Effector memory CD8-positive, alpha-beta T cell (primary cell): Measurements from ENCODE around the gene TMEM45B.
"Not testable (repeated sequence)": the region's sequence is repeated elsewhere in the genome, so short reads cannot be mapped to it uniquely, and the experiment has no call there.

ENCODE experiments used
- ATAC-seq: fragments of 150-1000 bp; cut with Tn5 transposase; replicated peaks from 2 replicates; pipeline ENCODE4 v1.10.0; 2021; ENCODE audit warnings: mild to moderate bottlenecking, moderate library complexity
- DNase-seq, 3 experiments: peaks; one replicate each; pipeline ENCODE4 v3.0.0; 2021
- H3K27ac Mint-ChIP-seq, 2 donors: one replicate each; pipeline ENCODE4 v1.8.0; 2022; ENCODE audit warnings: mild to moderate bottlenecking in 2 of 2, mixed read lengths in 2 of 2, moderate library complexity in 2 of 2
- H3K27me3 Mint-ChIP-seq, 2 donors: one replicate each; pipeline ENCODE4 v1.8.0; 2022; ENCODE audit warnings: mixed read lengths in 2 of 2
- H3K36me3 Mint-ChIP-seq: one replicate; pipeline ENCODE4 v1.8.0; 2022; ENCODE audit warnings: mild to moderate bottlenecking, moderate library complexity, mixed read lengths; ENCODE audit not compliant: insufficient read depth
- H3K4me1 Mint-ChIP-seq, 2 donors: one replicate each; pipeline ENCODE4 v1.8.0; 2022; ENCODE audit warnings: low read depth in 2 of 2, mixed read lengths in 2 of 2
- H3K4me3 Mint-ChIP-seq, 2 donors: one replicate each; pipeline ENCODE4 v1.8.0; 2022; ENCODE audit warnings: mild to moderate bottlenecking in 2 of 2, mixed read lengths in 2 of 2, moderate library complexity in 2 of 2
- H3K9me3 Mint-ChIP-seq, 2 donors: one replicate each; pipeline ENCODE4 v1.8.0; 2022; ENCODE audit warnings: mixed read lengths in 2 of 2

Gene TMEM45B

DNA sequence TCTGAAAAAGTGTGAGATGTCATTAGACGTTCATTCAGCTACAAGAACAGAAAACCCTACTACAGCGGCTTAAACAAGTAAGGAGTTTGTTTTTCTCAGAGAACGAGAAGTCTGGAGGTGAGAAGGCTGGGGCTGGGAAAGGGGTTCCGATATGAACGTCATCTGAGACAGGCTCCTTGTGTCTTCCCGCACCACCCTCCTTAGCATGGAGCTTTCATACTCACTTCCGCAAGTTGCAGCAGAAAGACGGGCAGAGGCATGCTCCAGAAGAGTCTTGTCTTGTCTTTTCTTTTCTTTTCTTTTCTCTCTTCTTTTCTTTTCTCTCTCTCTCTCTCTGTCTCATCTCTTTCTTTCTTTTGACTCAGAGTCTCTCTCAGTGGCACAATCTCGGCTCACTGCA lies 3.6 kb downstream of the TMEM45B start:
- Mint-ChIP-seq H3K4me1 (peaks cover 1 to 5% of the 10 kb centered on the region in 2 donors), H3K4me3 (no peak overlapping the region), H3K36me3 (peaks cover 3% of the 10 kb centered on the region), H3K27ac (no peak overlapping the region), H3K27me3 (peaks cover 39 to 67% of the 10 kb centered on the region in 2 donors), H3K9me3 (no peaks in the 10 kb centered on the region)
- no peak for DNase-seq
- ATAC-seq, result no peak

DNA sequence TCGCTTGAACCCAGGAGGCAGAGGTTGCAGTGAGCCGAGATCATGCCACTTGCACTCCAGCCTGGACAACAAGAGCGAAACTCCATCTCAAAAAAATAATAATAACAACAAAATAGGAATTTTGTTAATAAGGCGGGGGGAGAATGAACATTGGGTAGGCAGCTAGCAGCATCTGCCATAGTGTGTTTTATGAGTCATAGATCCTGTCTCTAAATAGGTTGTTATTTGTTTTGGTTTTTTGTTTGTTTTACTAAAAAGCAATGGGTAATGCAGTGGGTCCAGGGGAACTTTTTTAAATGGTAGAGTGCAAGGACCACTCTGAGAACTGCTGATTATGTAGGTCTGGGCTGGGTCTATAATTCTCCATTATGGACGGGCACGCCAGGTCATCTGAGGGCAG lies 4.6 kb downstream of the TMEM45B start:
- not testable (repeated sequence) for DNase-seq, H3K27ac Mint-ChIP-seq, H3K4me3 Mint-ChIP-seq, ATAC-seq, H3K4me1 Mint-ChIP-seq, H3K36me3 Mint-ChIP-seq, H3K9me3 Mint-ChIP-seq
- peaks cover 39 to 64% of the 10 kb centered on the region in 2 donors for H3K27me3 Mint-ChIP-seq

DNA sequence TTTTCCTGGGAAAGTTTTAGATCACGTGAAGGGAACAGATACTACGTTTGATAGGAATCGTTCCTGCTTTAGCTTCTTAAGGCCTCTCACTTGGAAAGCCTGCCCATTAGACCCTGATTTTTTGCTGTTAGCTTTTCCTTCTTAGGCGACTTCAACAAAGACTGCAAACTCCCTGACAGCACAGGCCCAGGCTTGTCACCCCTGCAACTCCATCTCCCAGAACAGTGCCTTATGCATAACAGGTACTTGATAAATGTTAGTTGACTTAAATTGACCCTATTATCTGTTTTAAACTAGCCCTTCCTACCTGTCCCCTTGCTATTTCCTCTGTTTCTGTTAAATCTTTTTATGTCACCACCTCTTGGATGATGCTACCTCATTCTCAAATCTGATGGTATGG lies 7.6 kb downstream of the TMEM45B start:
- ATAC-seq, H3K4me3 Mint-ChIP-seq, H3K27ac Mint-ChIP-seq, DNase-seq, H3K36me3 Mint-ChIP-seq, H3K4me1 Mint-ChIP-seq, H3K9me3 Mint-ChIP-seq: not testable (repeated sequence)
- H3K27me3 Mint-ChIP-seq, result peaks cover 29 to 34% of the 10 kb centered on the region in 2 donors

DNA sequence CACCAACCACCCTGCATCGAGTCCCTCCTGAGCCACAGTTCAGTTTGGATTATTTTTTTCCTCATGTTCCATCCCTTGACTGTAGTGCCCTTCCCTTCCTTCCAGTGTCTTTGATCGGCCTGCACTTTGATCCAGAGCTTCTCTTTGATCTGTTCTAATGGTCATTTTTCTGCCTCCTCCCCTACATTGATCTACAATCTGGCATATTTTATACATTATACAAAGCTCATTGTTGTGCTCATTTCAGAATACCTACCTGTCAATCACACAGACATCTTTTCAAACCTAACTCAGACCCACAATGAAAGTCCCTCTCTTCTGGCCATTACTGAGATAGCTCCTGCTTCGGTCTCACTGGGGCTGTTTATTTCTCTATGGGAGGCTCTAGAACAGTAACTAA lies 8.2 kb downstream of the TMEM45B start:
- not testable (repeated sequence) for H3K4me3 Mint-ChIP-seq, H3K27ac Mint-ChIP-seq, DNase-seq, H3K9me3 Mint-ChIP-seq, H3K36me3 Mint-ChIP-seq, ATAC-seq, H3K4me1 Mint-ChIP-seq
- H3K27me3 Mint-ChIP-seq, result peaks cover 25 to 29% of the 10 kb centered on the region in 2 donors

DNA sequence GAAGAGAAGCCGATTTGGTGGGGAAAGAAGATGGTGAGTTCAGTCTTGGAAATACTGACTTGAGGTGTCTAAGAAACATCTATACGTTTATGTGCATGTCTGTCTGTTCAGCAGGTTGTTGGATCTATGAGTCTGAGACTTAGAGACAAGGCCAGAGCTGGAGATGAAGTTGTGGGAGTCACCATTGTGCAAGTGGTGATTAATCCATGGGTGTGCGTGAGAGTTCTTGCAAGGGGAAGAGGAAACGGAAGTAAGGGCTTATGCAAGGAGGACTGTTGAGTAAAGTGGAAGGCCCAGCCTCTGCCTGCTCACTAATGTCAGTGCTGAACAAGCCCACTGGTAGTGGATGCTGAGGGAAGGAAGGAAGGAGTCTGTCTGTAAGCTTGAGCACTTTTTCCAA lies 9.7 kb downstream of the TMEM45B start:
- DNase-seq (no peak), ATAC-seq (no peak)
- peaks cover 0 to 2% of the 10 kb centered on the region in 2 donors for H3K4me1 Mint-ChIP-seq
- no peaks in the 10 kb centered on the region for H3K9me3 Mint-ChIP-seq
- no peak overlapping the region for H3K27ac Mint-ChIP-seq
- H3K27me3 Mint-ChIP-seq, result peaks cover 13 to 21% of the 10 kb centered on the region in 2 donors
- no peaks in the 10 kb centered on the region for H3K36me3 Mint-ChIP-seq
- no peak overlapping the region for H3K4me3 Mint-ChIP-seq

DNA sequence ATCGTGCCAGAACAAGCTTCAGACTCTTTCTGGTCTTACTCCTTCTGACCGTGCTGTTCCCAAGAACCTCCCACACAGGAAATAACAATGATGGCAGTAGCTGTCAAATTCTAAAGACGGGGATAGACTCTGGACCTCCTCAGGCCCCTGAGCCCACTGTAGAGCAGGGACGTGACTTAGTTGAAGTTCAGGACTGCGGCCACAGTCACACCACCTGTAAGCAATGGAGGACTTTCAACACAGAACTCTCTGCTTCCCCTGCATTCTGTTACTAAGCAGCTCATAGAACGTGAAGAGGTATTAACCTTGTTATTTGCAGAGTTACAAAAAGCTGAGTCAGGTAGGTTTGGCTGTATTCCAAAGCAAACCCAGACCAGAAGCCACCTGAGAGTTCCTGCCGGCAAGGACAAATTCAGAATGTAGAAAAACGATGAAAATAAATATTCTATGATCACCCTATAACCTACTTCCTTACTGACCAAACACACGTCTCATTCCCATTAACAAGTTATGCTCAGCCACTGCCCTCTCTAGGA lies 12.7 kb downstream of the TMEM45B start:
- Mint-ChIP-seq H3K4me1 (peaks cover 0 to 2% of the 10 kb centered on the region in 2 donors), H3K36me3 (no peaks in the 10 kb centered on the region), H3K27me3 (peaks cover 0 to 10% of the 10 kb centered on the region in 2 donors), H3K27ac (no peak overlapping the region), H3K4me3 (no peak overlapping the region), H3K9me3 (no peaks in the 10 kb centered on the region)
- DNase-seq (no peak), ATAC-seq (no peak)

DNA sequence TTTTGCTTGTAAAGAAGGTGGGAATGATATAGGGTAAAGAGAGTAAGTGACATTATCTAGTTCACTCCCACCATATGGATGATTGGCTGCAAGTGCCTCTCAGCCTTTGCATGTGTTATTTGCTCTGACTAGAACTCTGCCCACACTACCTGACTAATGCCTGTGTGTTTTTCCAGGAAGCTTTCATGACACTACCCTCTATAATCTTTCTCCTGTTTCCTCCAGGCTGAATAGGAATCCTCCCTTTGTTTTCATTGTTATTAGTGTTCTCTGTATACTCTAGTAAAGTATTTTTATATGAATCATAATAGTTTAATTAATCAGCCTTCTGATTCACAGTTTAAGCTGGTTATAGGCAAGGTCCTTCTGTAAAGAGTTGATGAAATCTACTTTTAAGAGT lies 13.8 kb downstream of the TMEM45B start:
- not testable (repeated sequence) for H3K9me3 Mint-ChIP-seq, H3K36me3 Mint-ChIP-seq, ATAC-seq, H3K4me1 Mint-ChIP-seq, H3K27ac Mint-ChIP-seq, DNase-seq, H3K4me3 Mint-ChIP-seq
- H3K27me3 Mint-ChIP-seq, result peaks cover 0 to 10% of the 10 kb centered on the region in 2 donors

DNA sequence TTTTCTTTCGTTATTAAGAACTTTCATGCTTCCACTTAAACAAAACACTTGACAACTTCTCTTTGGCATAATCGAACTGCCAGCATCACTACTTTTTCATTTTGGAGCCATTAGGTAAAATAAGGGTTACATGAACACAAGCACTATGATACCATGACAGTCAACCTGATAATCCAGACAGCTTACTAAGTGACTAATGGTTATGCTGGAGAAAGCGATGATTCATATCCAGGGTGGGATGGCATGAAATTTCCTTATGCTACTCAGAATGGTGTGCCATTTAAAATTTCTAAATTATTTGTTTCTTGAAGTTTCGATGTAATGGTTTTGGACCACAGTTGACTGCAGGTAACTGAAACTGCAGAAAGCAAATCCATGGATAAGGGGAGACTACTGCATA lies 15.6 kb downstream of the TMEM45B start:
- not testable (repeated sequence) for ATAC-seq, H3K4me3 Mint-ChIP-seq, H3K9me3 Mint-ChIP-seq, H3K36me3 Mint-ChIP-seq, H3K4me1 Mint-ChIP-seq, H3K27ac Mint-ChIP-seq, DNase-seq
- peaks cover 7 to 10% of the 10 kb centered on the region in 2 donors for H3K27me3 Mint-ChIP-seq

DNA sequence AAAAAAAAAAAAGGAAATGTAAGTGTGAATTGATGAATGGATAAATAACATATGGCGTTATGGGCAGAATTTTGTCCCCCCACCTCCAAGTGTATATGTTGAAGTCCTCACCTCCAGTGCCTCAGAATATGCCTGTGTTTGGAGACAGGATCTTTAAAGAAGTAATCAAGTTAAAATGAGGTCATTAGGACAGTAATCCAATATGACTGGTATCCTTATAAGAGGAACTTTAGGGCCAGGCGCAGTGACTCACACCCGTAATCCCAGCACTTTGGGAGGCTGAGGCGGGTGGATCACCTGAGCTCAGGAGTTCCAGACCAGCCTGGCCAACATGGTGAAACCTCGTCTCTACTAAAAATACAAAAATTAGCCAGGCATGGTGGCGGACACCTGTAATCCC lies 17.6 kb downstream of the TMEM45B start:
- H3K9me3 Mint-ChIP-seq, H3K27ac Mint-ChIP-seq: not testable (repeated sequence)

DNA sequence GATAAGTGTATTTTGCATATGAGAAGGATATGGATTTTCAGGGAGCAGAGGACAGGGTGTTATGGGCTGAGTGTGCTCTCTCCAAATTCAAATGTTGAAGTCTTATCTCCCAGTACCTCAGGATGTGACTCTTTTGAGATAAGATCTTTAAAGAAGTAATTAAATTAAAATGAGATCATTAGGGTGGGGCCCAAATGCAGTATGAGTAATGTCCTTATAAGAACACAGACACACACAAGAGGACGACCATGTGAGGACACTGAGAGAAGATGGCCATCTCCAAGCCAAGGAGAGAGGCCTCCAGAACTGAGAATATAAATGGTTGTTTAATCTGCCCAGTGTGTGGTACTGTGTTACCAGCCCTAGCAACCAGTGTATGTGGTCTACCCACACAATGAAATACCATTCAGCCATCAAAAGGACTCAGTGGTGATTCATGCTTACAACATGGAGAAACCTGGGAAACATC lies 20.8 kb downstream of the TMEM45B start:
- H3K27me3 Mint-ChIP-seq, result peaks cover 7 to 13% of the 10 kb centered on the region in 2 donors
- not testable (repeated sequence) for DNase-seq, H3K27ac Mint-ChIP-seq, ATAC-seq, H3K36me3 Mint-ChIP-seq, H3K4me1 Mint-ChIP-seq, H3K4me3 Mint-ChIP-seq, H3K9me3 Mint-ChIP-seq

More for the DNA sequence above, 17.6 kb downstream of the TMEM45B start:
- H3K4me3 Mint-ChIP-seq, ATAC-seq, H3K36me3 Mint-ChIP-seq, DNase-seq, H3K4me1 Mint-ChIP-seq, H3K27me3 Mint-ChIP-seq: not testable (repeated sequence)

DNA sequence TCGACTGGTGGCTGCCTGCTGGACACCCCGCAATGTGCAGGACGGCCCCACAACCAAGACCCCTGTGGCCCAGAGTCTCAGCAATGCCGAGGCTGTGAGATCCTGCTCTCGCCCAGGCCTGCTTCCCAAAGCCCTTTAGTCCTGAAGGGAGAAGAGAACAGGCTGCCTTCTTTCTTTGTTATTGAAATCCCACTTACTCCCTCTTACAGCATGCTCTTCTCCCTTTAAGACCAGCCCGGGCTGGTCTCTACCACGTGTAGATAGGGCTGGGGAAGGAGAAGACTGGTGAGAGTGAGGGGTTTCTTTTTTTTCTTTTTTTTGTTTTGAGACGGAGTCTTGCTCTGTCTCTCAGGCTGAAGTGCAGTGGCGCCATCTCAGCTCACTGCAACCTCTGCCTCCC lies 21.3 kb downstream of the TMEM45B start:
- Mint-ChIP-seq H3K27ac (no peak overlapping the region), H3K4me1 (peaks cover 5 to 7% of the 10 kb centered on the region in 2 donors), H3K9me3 (peaks cover 0 to 2% of the 10 kb centered on the region in 2 donors), H3K4me3 (no peak overlapping the region), H3K27me3 (peaks cover 7 to 11% of the 10 kb centered on the region in 2 donors), H3K36me3 (no peaks in the 10 kb centered on the region)
- ATAC-seq (no peak), DNase-seq (no peak)

DNA sequence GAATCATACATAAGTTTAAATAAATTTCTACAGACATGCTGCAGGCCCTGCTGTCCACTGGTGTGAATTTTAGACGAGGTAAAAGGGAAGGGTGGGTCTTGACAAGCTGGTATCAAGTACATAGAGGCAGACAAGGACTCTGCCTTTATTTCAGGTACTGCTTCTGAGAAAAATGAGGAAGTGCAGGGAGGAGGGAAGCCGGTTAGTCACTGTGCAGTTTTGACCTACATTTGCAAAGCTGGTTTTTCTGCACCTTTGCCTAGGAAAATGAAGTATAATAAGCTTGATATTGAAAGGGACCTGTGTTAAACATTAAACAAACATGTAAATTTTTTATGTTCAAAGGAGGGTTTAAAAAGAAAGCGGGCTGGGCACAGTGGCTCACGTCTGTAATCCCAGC lies 24.6 kb downstream of the TMEM45B start:
- DNase-seq, result no peak
- Mint-ChIP-seq H3K36me3 (no peaks in the 10 kb centered on the region), H3K4me1 (peaks cover 6 to 11% of the 10 kb centered on the region in 2 donors), H3K9me3 (peaks cover 0 to 3% of the 10 kb centered on the region in 2 donors), H3K27me3 (peaks cover 2 to 11% of the 10 kb centered on the region in 2 donors), H3K4me3 (no peak overlapping the region), H3K27ac (no peak overlapping the region)
- no peak for ATAC-seq

DNA sequence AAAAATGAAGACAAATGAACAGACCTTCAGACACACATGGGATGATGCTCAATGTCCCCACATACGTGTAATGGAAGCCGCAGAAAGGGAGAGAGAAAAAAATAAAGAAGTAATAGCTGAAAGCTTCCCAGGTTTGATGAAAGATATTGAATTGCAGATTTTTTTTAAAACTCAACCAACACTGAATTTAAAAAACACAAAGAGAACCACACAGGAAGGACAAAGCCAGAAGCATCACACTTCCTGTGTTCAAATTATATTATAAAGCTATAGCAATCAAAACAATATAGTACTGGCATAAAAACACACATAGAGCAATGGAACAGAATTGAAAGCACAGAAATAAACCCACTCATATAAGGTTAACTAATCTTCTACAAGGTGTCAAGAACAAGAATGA lies 26.5 kb downstream of the TMEM45B start:
- Mint-ChIP-seq H3K27ac (peak overlapping the region in 1 of 2 donors; percentile 42), H3K4me1 (peaks cover 12 to 14% of the 10 kb centered on the region in 2 donors), H3K4me3 (no peak overlapping the region), H3K9me3 (peaks cover 0 to 3% of the 10 kb centered on the region in 2 donors), H3K27me3 (peaks cover 0 to 11% of the 10 kb centered on the region in 2 donors), H3K36me3 (no peaks in the 10 kb centered on the region)
- ATAC-seq (no peak), DNase-seq (no peak)

DNA sequence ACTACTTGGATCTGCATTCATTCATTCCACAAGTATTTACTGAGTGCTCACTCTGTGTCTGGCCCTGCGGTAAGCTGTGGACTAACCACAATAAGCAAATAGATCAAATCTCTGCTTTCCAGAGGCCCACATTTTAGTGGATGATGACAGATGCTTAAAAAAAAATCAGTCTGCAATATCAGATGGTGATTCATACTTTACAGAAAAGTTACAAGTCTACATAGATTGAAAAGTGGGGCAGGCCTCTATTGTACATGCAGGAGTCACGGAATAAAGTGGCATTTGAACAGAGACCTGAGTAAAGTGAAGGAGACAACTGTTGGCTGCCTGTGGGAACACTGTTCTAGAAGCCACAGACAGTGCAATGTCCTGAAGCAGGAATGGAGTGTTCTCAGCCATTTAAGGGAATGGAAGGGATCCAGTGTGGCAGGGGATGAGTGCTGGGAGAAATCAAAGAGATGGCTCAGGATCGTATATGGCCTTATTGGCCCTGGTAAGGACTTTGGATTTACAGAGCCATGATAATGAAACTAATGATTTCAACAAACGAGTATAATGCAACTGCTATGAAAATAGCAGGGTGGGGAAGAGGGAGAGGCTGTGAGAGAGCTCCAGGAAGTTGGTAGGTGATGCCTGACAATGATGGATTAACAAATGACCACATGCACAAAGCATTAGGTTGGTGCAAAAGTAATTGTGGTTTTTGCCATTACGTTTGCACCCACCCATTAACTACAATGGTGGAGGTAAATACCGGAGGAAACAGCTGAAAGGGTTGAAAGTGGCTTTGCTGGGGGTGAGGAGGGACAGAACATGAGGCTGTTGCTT lies 31.1 kb downstream of the TMEM45B start:
- Mint-ChIP-seq H3K27ac (peak overlapping the region in 1 of 2 donors; percentile 38), H3K4me3 (peak overlapping the region in 1 of 2 donors; percentile 54)
- DNase-seq, result no peak

More for the DNA sequence above, 31.1 kb downstream of the TMEM45B start:
- Mint-ChIP-seq H3K4me1 (peaks cover 11 to 12% of the 10 kb centered on the region in 2 donors), H3K36me3 (no peaks in the 10 kb centered on the region), H3K27me3 (peaks cover 8 to 12% of the 10 kb centered on the region in 2 donors), H3K9me3 (peaks cover 0 to 3% of the 10 kb centered on the region in 2 donors)
- ATAC-seq, result peak; percentile 92
